A204.1 (cell line): ENCODE results near the gene PAEP.

Experiments
- FAIRE-seq: peaks from 2 replicates; lab custom pipeline; 2012; peaks lifted over from hg19 to GRCh38; lab: Jason Lieb, UNC

Gene PAEP

GRCh38 chr9:135615666-135616618 lies 54.4 kb downstream of the PAEP start:
- FAIRE-seq: no peak
